Muscle of leg (tissue), 11 donors: ENCODE data around the gene MGRN1. TPM values are rescaled to one million over a fixed set of nuclear protein-coding genes. Genes with fewer than 3 reads are reported as not detected.
"Not testable (repeated sequence)": the region's sequence is repeated elsewhere in the genome, so short reads cannot be mapped to it uniquely, and the experiment has no call there.

Source experiments
- DNase-seq: peaks from one replicate; pipeline ENCODE4 v3.0.0; 2013
- H3K27ac ChIP-seq: one replicate; pipeline ENCODE4 v1.5.1; 2013; ENCODE audit warnings: mild to moderate bottlenecking, low read length, control low read depth
- H3K27me3 ChIP-seq: one replicate; pipeline ENCODE4 v1.6.1; 2013; ENCODE audit warnings: low read length; ENCODE audit not compliant: control insufficient read depth, insufficient read depth
- H3K36me3 ChIP-seq: one replicate; pipeline ENCODE4 v1.6.1; 2013; ENCODE audit warnings: low read length; ENCODE audit not compliant: control insufficient read depth, insufficient read depth
- H3K4me1 ChIP-seq: one replicate; pipeline ENCODE4 v1.6.1; 2013; ENCODE audit warnings: low read length; ENCODE audit not compliant: control insufficient read depth, insufficient read depth
- H3K4me3 ChIP-seq: one replicate; pipeline ENCODE4 v1.5.1; 2013; ENCODE audit warnings: low read length, control low read depth
- H3K9me3 ChIP-seq: replicated peaks from 2 replicates; pipeline ENCODE4 v1.6.1; 2013; ENCODE audit warnings: low read depth, low read length; ENCODE audit not compliant: control insufficient read depth
- WGBS: methylation state at CpG from one replicate; pipeline ENCODE4 v1.1.5; 2013; ENCODE audit warnings: missing lambda C conversion rate; ENCODE audit not compliant: insufficient coverage; 5-methylcytosine and 5-hydroxymethylcytosine counted together
- polyA plus RNA-seq, 8 donors: library from polyadenylated mRNA; unstranded; fragments of 120-200 nt; gene quantifications; one replicate each; pipeline versions ENCODE4 v1.2.1 to v1.2.3, GENCODE V29; 2013; ENCODE audit warnings: inconsistent platforms in 1 of 8, low replicate concordance in 1 of 8; ENCODE audit not compliant: insufficient read length in 8 of 8, insufficient read depth in 1 of 8
- total RNA-seq: library from RNA; stranded (reverse); fragments of 120-200 nt; gene quantifications from one replicate; pipeline ENCODE4 v1.2.4, GENCODE V29; 2013

The MGRN1 gene
- total and polyA plus RNA-seq, 9 donors, result 15.9 to 50.7 (median 37.2) TPM

- Histone ChIP-seq H3K36me3 (peaks cover 14% of the 10 kb centered on the region), H3K27ac (no peak overlapping the region), H3K4me3 (no peak overlapping the region), H3K27me3 (no peaks in the 10 kb centered on the region), H3K4me1 (peaks cover 12% of the 10 kb centered on the region), H3K9me3 (no peaks in the 10 kb centered on the region)
- DNase-seq, result peak; percentile 0
- WGBS, result 78% methylated on average over 24 of the region's 27 CpGs
These were observed 15.4 kb downstream of the MGRN1 start for GRCh38 chr16:4639899-4640509.

- no peaks in the 10 kb centered on the region for H3K27me3 ChIP-seq
- peaks cover 20% of the 10 kb centered on the region for H3K36me3 ChIP-seq
- no peak for DNase-seq
- no peaks in the 10 kb centered on the region for H3K9me3 ChIP-seq
- H3K27ac ChIP-seq, result no peak overlapping the region
- peaks cover 12% of the 10 kb centered on the region for H3K4me1 ChIP-seq
- no peak overlapping the region for H3K4me3 ChIP-seq
- 82% methylated on average over 11 of the region's 19 CpGs for WGBS
These were observed 16.1 kb downstream of the MGRN1 start for GRCh38 chr16:4640572-4641305.

GRCh38 chr16:4641306-4641687 is 16.7 kb downstream of the MGRN1 start:
- H3K4me1 ChIP-seq, result peaks cover 12% of the 10 kb centered on the region
- WGBS, result 100% methylated on average over 4 of the region's 5 CpGs
- no peak overlapping the region for H3K27ac ChIP-seq

GRCh38 chr16:4641895-4642294 is 17.3 kb downstream of the MGRN1 start:
- no peak overlapping the region for H3K4me3 ChIP-seq
- H3K36me3 ChIP-seq, result peaks cover 24% of the 10 kb centered on the region
- no peak for DNase-seq
- peaks cover 12% of the 10 kb centered on the region for H3K4me1 ChIP-seq
- no peaks in the 10 kb centered on the region for H3K9me3 ChIP-seq
- 100% methylated on average over 1 of the region's 14 CpGs for WGBS
- no peak overlapping the region for H3K27ac ChIP-seq
- no peaks in the 10 kb centered on the region for H3K27me3 ChIP-seq

More at GRCh38 chr16:4641306-4641687, 16.7 kb downstream of the MGRN1 start:
- no peak for DNase-seq
- Histone ChIP-seq H3K9me3 (no peaks in the 10 kb centered on the region), H3K36me3 (peaks cover 20% of the 10 kb centered on the region), H3K27me3 (no peaks in the 10 kb centered on the region), H3K4me3 (no peak overlapping the region)

GRCh38 chr16:4646773-4647643 is 22.4 kb downstream of the MGRN1 start:
- DNase-seq, result no peak
- H3K9me3 ChIP-seq, result peaks cover 5% of the 10 kb centered on the region
- H3K4me1 ChIP-seq, result no peaks in the 10 kb centered on the region
- H3K4me3 ChIP-seq, result no peak overlapping the region
- H3K27ac ChIP-seq, result no peak overlapping the region
- H3K27me3 ChIP-seq, result no peaks in the 10 kb centered on the region
- 94% methylated on average over 17 of the region's 22 CpGs for WGBS
- peaks cover 40% of the 10 kb centered on the region for H3K36me3 ChIP-seq

- Histone ChIP-seq H3K27me3 (no peaks in the 10 kb centered on the region), H3K9me3 (peaks cover 5% of the 10 kb centered on the region), H3K36me3 (peaks cover 46% of the 10 kb centered on the region), H3K4me1 (no peaks in the 10 kb centered on the region), H3K4me3 (no peak overlapping the region), H3K27ac (no peak overlapping the region)
- DNase-seq, result peak; percentile 0
- WGBS, result 99% methylated on average over 6 of the region's 8 CpGs
These were observed 23.0 kb downstream of the MGRN1 start for GRCh38 chr16:4647644-4647980.

GRCh38 chr16:4648917-4649316 is 24.3 kb downstream of the MGRN1 start:
- DNase-seq, result no peak
- Histone ChIP-seq H3K4me1 (no peaks in the 10 kb centered on the region), H3K36me3 (peaks cover 56% of the 10 kb centered on the region), H3K9me3 (peaks cover 5% of the 10 kb centered on the region), H3K27ac (no peak overlapping the region), H3K27me3 (no peaks in the 10 kb centered on the region), H3K4me3 (no peak overlapping the region)
- WGBS, result 96% methylated on average over 7 of the region's 13 CpGs

GRCh38 chr16:4649744-4650442 is 25.3 kb downstream of the MGRN1 start:
- no peak overlapping the region for H3K4me3 ChIP-seq
- H3K4me1 ChIP-seq, result no peaks in the 10 kb centered on the region
- peaks cover 5% of the 10 kb centered on the region for H3K9me3 ChIP-seq
- no peak for DNase-seq
- peaks cover 65% of the 10 kb centered on the region for H3K36me3 ChIP-seq
- H3K27ac ChIP-seq, result no peak overlapping the region
- whole genome bisulfite sequencing, result 96% methylated on average over 20 of the region's 25 CpGs
- no peaks in the 10 kb centered on the region for H3K27me3 ChIP-seq

- DNase-seq, result peak; percentile 48
- H3K27ac ChIP-seq, result not testable (repeated sequence)
- WGBS, result 80% methylated on average over 7 of the region's 15 CpGs
These were observed 25.9 kb downstream of the MGRN1 start for GRCh38 chr16:4650443-4651074.

More at GRCh38 chr16:4650443-4651074, 25.9 kb downstream of the MGRN1 start:
- H3K36me3 ChIP-seq, result peaks cover 64% of the 10 kb centered on the region
- not testable (repeated sequence) for H3K27me3 ChIP-seq, H3K9me3 ChIP-seq, H3K4me1 ChIP-seq, H3K4me3 ChIP-seq
